HG03571 (cell line): ENCODE measurements around the gene CYP2B6.
"Not testable (repeated sequence)": the region's sequence is repeated elsewhere in the genome, so short reads cannot be mapped to it uniquely, and the experiment has no call there.

Experiments used
- ATAC-seq: cut with Tn5 transposase; IDR thresholded peaks from one replicate; pipeline ENCODE4 v1.9.1; 2021; ENCODE audit not compliant: unreplicated experiment

Gene CYP2B6

DNA sequence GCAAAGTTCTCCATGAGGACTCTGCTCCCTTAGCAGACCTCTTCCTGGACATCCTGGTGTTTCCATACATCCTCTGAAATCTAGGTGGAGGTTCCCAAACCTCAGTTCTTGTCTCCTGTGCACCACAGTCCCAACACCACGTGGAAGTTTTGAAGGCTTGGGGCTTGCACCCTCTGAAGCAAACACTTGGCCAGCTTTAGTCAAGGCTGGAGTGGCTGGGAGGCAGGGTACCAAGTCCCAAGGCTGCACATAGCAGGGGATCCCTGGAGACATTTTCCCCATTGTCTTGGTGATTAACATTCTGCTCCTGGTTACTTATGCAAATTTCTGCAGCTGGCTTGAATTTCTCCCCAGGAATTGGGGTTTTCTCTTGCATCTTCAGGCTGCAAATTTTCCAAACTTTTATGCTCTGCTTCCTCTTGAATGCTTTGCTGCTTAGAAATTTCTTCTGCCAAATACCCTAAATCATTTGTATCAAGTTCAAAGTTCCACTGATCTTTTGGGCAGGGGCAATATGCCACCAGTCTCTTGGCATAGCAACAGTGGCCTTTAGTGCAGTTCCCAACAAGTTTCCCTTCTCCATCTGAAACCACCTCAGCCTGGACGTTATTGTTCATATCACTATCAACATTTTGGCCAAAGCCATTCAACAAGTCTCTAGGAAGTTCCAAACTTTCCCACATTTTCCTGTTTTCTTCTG lies 10.2 kb upstream of the CYP2B6 start:
- ATAC-seq, result not testable (repeated sequence)

DNA sequence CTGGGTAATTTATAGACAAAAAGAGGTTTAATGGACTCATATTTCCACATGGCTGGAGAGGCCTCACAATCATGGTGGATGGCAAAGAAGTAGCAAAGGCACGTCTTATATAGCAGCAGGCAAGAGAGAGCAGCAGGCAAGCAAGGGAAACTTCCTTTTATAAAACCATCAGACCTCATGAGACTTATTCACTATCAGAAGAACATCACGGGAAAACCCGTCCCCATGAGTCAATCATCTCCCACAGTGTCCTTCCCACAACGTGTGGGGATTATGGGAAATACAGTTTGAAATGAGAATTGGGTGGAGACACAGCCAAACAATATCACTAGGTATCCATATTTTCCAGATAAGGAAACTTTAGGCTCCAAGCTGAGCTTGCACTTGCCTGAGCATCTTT lies 9.5 kb upstream of the CYP2B6 start:
- no peak for ATAC-seq

DNA sequence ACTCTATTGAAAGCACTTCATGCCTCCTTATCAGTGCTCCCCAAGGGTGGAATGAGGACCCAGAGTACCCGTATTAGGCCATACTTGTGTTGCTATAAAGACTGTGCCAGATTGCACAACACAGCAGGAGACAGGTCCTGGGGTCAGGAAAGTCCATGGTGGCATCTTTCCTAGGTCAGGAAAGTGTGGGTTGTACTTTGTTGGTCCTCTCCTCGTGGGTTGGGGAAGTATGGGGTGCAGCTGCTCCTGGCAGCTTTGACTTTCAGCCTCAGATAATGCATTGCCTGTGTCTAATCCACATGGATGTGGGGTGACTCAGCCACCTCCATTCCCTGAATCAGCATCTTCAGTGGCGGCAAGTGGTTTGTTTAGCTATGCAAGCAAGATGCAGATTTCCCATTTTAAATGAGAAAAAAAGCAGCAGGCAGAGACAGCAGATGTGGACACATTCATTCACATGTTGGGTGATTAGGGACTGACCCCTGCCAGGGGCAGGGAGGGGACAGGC lies 8.4 kb upstream of the CYP2B6 start:
- ATAC-seq, result no peak

DNA sequence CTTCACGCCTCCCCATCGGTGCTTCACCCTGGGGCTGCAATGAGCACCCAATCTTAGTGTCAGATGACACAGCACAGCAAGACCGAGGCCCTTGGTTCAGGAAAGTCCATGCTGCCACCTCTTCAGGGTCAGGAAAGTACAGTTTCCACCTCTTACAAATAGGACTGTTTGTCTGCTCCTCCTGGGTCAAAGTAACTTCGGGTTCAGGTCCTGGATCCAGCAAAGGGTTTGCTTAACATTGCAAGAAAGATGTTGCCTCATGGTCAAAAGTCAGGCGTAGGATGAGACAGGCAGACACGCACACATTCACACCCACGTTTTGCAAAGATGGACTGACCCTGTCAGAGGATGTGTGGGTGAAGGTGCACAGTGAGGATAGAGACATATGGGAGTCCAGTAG lies 1.6 kb upstream of the CYP2B6 start:
- ATAC-seq, result no peak

DNA sequence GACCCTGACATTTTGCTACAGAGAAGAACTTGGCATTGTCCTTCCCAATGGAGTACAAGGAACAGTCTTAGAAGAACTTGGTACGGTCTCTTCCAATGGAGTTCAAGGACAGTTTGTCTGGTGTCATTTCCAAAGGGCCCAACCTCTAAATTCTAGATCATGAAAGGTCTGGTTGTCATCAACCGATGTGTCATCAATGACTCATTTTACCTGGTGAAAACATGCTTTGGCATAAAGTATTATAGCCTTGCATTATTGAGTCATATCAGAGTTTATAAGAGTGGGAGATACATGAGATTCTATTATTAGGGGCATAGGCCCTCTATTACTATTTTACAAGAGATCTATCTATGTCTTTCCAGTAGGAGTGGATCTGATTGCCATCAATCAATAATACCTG lies 4.3 kb downstream of the CYP2B6 start:
- no peak for ATAC-seq

DNA sequence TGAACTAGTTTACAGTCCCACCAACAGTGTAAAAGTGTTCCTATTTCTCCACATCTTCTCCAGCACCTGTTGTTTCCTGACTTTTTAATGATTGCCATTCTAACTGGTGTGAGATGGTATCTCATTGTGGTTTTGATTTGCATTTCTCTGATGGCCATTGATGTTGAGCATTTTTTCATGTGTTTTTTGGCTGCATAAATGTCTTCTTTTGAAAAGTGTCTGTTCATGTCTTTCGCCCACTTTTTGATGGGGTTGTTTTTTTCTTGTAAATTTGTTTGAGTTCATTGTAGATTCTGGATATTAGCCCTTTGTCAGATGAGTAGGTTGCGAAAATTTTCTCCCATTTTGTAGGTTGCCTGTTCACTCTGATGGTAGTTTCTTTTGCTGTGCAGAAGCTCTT lies 7.9 kb downstream of the CYP2B6 start:
- ATAC-seq, result not testable (repeated sequence)

DNA sequence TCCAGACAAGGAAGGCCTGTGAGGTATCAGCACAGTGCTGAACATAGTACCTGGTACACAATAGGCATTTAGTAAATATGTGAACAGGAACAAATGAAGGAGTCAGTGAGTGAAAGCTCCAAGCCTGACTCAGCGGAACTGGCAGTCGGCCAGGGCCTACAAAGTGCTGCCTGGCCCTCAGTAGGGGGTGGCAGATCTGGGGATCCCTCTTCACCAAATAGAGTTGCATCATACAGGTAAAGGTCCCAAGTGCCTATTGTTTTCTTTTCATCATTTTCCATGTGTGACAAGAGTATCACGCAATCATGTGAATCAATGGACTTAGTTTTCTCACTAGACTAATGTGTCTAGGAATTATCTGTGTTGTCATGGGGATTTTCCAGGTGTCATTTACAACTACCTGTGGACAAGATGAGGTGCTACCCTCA lies 9.2 kb downstream of the CYP2B6 start:
- ATAC-seq, result no peak

DNA sequence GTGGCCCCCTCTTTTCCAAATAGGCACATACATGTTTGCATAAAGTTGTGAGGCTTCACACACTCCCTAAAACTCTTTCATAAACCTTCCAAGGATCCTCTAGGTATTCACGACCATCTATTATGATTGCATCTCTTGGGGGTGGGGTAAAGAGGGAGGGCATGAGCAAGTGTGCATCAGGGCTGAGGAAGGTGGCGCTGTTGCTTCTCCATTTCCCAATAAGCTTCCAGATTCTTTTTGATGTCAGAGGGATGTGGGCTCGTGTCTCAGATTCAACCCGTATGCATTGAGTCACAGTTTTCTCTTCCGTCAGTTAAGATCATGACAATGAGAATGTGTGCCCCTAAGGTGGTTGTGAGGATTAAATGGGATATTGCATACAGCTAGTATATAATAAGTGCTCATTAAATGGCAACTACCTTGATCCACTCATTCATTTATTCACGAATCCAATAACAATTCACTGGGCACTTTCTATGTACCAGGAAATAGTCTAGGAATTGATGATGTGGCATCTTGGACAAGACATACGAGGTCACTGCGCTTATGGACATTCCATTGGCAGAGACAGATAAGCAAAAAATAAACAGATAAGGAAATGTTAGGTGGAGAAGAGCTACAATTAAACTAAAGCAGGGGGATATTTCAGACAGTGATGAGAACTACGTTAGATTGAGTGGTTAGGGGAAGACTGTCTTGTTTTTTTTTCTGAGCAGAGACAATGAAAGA lies 10.3 kb downstream of the CYP2B6 start:
- ATAC-seq, result no peak

DNA sequence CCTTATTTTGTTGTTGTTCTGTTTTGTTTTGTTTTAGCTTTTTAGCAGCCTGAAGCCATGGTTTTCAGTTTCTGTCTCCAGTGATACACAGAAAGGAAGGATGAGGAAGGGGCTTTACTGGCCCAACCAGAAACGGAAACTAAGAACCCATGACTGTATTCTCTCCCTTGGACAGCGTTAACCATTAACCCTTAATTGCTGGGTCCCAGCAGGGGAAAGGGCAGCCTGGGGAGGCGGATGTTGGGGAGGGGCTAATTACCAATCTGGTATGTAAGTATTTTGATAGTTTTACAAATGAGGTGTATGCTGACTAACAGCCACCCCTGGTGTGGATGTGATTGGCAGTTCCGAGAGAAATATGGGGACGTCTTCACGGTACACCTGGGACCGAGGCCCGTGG lies 12.6 kb downstream of the CYP2B6 start:
- not testable (repeated sequence) for ATAC-seq

DNA sequence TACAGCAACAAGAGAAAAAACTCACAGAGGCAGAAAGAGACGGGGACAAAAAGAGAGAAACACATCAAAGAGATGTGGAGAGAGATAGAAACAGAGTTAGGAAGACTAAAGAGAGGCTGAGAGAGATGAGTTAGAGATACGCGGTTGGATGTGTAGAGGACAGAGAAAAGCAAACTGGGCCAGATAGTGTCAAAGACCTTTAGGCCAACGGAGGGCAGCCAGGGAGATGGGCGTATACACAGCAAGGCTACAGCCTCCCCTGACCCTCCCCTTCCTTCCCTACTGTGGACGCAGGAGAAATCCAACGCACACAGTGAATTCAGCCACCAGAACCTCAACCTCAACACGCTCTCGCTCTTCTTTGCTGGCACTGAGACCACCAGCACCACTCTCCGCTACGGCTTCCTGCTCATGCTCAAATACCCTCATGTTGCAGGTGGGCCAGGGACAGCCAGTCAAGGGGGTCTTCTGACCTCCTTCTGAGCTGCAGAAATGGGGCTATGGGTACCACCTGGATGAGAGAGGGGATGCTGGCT lies 18.7 kb downstream of the CYP2B6 start:
- ATAC-seq, result no peak

DNA sequence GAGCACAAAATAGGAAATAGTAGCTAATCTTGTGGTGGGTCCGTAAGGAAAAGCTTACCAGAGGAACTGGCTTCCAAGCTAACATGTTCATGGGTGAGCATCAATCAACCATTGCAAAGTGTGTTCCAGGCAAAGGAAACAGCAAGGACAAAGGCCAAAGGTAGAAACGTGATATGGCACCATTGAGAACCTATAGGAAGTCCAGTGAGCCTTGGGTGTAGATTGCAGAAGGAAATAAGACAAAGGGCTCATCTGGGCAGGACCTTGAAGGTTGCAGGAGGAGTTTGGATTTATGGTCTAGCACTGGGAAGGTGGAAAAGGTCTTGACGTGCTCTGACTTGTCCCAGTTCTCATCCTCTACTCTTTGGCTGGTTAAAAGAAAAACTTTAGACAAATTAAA lies 22.3 kb downstream of the CYP2B6 start:
- ATAC-seq, result no peak

DNA sequence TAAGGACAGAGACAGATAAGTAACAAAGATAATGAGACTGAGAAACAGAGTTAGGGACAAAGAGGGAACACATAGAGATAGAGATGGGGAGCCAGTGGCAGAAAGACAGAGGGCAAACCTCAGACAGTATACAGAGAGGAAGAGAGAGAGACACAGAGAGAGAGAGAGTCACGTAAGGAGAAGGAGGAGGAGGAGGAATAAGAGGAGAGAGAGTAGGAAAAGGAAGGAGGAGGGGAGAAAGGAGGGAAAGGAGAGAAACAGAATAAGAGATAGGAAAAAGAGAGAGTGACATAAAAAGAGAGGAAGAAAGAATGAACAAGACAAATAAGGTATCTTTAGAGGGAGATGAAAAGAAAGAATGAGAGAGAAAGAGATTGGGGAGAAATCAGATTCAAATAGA lies 23.6 kb downstream of the CYP2B6 start:
- ATAC-seq, result no peak

DNA sequence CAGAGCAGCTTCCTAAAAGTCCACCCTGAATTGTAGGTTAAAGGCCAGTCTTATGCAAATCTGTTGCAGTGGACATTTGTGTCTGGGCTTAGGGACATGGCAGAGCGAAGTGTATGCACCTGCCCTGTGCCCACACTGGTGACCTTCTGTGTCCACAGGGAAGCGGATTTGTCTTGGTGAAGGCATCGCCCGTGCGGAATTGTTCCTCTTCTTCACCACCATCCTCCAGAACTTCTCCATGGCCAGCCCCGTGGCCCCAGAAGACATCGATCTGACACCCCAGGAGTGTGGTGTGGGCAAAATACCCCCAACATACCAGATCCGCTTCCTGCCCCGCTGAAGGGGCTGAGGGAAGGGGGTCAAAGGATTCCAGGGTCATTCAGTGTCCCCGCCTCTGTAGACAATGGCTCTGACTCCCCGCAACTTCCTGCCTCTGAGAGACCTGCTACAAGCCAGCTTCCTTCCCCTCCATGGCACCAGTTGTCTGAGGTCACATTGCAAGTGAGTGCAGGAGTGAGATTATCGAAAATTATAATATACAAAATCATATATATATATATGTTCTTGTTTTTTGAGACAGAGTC lies 25.5 kb downstream of the CYP2B6 start:
- no peak for ATAC-seq

DNA sequence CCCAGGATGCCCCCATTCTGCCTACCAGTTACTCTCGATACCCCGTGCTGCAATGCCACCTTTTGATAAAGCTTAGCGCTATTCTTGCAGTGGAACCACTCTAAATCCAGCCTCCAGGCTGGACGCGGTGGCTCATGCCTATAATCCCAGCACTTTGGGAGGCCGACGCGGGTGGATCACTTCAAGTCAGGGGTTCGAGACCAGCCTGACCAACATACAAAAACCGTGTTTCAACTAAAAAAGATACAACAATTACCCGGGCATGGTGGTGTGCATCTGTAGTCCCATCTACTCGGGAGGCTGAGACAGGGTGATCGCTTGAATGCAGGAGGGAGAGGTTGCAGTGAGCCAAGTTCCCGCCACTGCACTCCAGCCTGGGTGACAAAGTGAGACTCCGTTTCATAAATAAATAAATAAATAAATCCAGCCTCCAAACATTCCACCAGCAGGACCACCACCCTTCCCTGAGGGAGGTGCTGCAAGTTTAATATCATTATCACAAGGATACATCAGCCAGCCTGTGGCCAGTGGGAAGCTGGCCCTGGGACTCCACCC lies 27.7 kb downstream of the CYP2B6 start:
- ATAC-seq, result no peak

DNA sequence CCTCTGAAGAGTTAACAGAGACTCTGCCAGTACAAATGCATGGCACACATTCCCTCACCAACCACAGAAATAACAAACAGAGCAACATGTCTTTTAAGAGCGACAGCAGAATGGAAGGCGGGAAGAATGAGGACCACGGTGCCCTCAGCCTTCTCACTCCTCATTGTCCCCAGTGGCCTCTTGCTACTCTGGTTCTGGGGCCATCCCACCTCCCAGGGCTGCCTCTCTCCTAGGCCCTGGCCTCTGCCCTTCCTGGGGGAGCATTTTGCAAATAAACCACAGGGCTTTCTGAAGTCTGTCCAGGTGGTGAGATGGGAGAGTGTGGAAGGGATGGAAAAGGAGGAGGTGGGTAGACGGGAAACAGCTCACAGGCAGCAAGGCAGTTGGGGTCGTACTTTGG lies 28.3 kb downstream of the CYP2B6 start:
- no peak for ATAC-seq

DNA sequence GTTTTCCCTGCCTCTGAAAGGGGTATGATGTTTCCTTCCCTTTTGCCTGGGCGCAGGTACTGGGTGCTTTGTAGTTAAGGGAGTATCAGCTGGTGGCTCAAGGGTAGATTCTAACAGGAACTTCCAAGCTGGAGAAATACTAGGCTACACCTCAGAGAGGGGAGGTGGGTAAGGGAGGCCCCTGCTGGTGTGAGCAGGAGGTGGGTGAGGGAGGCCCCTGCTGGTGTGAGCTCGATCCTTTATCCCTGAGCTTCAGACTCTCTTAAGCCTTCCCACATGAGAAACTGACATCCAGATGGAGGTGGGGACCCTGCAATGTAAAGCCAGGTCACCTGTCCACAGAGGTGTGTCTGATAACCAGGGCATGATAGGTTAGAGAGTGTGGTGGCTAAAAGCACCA lies 32.1 kb downstream of the CYP2B6 start:
- ATAC-seq, result no peak

DNA sequence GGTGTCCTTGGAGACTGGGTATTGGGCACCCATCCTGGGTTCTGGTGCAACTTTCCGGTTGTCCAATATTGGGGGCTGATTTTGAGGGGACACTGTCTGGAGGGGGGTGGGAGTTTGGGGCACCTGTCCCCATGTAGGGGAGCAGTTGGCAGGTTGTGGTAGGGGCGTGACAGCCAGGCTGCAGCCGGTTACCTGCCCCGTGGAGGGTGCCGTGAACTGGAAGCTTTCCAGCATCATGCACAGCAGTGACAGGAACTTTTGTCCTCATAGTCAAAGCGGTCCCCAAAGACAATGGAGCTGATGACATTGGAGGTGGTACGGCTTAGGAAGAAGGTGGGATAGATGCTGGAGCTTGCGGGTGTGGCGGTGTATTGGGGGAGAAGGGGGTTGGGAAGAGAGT lies 34.3 kb downstream of the CYP2B6 start:
- ATAC-seq, result no peak

DNA sequence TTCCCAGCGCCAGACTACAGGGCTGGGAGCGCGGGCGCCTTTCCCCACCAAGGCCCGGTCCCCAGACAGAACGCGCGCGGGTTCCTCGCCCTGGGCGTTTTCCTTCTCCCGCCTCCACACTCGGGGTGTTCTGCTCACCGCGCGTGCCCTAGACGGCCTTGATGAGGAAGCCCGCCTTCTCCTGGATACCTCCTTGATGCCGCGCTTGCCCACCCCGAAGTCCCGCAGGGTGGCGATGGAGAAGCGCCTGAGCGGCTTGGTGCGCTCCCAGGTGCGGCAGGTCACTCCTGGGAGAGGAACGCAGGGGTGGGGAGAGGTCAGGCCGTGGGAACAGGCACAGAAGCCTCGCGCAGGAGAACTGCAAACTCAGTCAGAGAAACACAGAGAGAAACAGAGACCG lies 34.8 kb downstream of the CYP2B6 start:
- ATAC-seq, result no peak

DNA sequence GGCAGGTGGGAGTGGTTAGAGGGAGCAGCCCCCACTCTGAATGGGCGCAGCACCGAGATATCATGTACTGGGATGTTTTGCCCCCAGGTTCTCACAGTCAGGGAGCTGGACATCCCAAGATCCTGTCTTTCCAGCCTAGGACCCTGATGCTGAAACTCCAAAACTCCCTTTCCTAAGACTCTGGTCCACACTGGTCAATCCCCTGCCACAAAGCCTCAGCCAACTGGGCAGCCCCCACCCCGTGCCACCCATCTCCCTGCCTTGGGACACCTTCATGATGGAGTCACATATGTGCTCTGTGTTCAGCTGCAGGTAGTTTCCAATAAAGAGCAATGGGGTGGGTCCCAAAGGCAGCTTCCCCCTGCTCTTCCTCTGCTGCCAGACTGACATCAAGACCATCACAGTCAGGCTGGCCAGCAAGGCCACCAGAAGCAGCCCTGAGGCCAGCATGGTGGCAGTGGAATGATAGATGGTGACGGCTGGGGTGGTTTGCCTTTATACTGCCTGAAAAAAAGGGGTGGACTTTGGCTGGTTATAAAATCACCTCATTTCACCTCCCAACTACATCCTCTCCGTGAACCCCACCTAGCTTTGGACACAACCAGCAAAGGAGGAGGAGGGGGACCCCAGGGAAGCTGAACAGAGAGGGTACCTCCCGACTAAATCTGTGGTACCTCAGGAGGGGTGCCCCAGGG lies 36.3 kb downstream of the CYP2B6 start:
- ATAC-seq, result no peak

DNA sequence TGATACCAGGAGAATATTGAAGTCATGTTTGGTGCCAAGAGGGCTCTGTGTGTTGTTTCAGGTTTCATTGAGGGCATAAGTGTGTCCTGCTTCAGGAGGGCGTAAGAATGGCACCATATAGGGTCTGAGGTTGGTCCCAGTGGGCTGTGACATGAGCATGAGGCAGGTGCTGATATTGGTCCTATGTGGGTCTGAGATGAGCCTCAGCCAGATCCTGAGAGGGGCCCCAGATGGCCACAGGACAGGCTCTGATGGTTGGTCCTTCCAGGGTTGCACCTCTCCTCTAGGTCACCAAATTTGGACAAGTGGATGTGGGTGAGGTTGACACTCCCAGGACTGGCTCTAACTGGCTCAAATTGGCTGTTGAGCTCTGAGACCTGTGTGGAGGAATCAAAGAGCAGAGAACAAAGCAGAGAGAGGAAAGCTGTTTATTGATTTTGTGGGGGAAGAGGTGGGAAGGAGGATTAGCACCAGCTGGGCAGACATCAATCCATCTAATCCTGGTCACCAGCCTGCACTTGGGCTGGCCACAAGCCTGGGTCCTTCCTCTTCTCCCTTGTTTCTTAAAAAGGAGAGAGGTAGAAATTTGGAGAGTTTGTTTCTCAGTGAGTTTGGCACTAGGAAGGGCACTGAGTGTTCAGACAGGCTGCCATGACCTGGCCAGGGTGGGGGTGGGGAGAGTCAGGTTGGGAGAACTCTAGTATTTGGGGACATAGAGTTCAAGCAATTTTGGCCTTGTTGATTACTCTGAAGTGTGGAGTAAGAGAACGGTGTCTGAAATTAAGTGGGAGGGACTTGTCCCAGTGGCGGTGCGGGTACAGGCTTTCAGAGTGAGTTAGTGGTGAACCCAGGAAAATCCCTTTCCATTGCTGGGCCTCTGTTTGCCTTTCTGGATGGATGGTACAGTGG lies 38.7 kb downstream of the CYP2B6 start:
- ATAC-seq, result no peak
